Measurements from ENCODE around the gene ERBB3. TPM values are rescaled to one million over a fixed set of nuclear protein-coding genes. Genes with fewer than 3 reads are reported as not detected.

The ERBB3 gene
- total and polyA plus RNA-seq, 2 of the 8 experiments (the other 6 are each of a cell fraction or from before 2014, with no cell fraction given), result 33.9 to 52.4 TPM

DNA sequence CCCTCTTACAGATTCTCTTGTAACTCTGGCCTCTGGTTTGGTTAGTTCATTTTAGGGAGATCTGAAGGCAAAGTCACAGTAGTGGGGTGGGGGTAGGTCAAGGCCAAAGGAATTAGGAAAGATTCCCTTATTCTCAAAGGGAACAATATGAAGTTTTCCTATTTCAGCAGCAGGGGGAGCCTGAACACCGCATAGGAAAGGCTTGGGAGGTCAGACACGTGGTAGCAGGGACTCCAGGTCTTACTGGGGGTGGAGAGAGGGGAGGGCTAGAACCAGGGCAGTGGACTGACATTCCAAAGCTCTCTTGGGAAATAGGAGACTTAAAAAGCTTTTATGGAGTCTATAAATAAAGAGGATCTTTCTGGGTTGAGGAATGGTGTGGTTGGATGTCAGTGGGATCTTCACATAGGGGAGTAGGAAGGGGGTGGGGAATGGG, 39.4 kb downstream of the ERBB3 start:
- H2AFZ ChIP-seq (ENCODE audit: low read length), result no peak overlapping the region
- ChIA-PET CTCF (ENCODE audit: partially characterized antibody) (interaction anchor here (0.6 to 5.3 kb wide), 26 partner anchors 9 to 337 kb away, joined by 3 to 47 read pairs (median 6); partner anchors contain the start of genes ESYT1, MYL6, MYL6B and PA2G4), POLR2A (ENCODE audit: partially characterized antibody) (interaction anchor here (0.8 to 7.1 kb wide), 10 partner anchors 9 to 148 kb away, joined by 3 to 267 read pairs (median 24); partner anchors contain the start of genes ERBB3, ESYT1, PA2G4 and RNF41)
- H3K4me2 ChIP-seq (ENCODE audit: insufficient read depth in 1 of 2, low read depth in 2 of 2, low read length in 2 of 2), result peak overlapping the region; percentile 96 to 99; a peak in 3 of 4 replicates
- H3K27ac ChIP-seq (ENCODE audit: low read depth, low read length), result no peak overlapping the region
- H3K23ac ChIP-seq (ENCODE audit: insufficient read length), result no peak overlapping the region
- H2BK20ac ChIP-seq (ENCODE audit: low read length), result no peak overlapping the region
- FAIRE-seq (no peak), DNase-seq (ENCODE audit: low read depth in 1 of 2, low spot score in 2 of 2) (peak in 1 of 2 experiments; percentile 69)
- 3% methylated on average over 2 of the region's 2 CpGs; no CpG with 5 or more reads in 1 of the 2 experiments for WGBS, 2 experiments (ENCODE audit: extremely low coverage in 1 of 2, insufficient coverage in 1 of 2, insufficient read length in 1 of 2, insufficient replicate concordance in 2 of 2, low coverage in 1 of 2, low lambda C conversion rate in 2 of 2, missing lambda C conversion rate in 1 of 2)
- no peak overlapping the region for H4K5ac ChIP-seq (ENCODE audit: insufficient read length, low read depth, low read length)
- peaks cover 3 to 13% of the 10 kb centered on the region in 2 experiments; a peak in 3 of 4 replicates for H3K79me2 ChIP-seq (ENCODE audit: control insufficient read depth in 1 of 2, insufficient read depth in 2 of 2, low read length in 2 of 2)
- no peak overlapping the region for H2BK15ac ChIP-seq (ENCODE audit: low read length)
- peak overlapping the region; percentile 54 to 85 (median 75); a peak in 5 of 8 replicates for H3K4me3 ChIP-seq (ENCODE audit: extremely low read depth in 1 of 4, insufficient read depth in 2 of 4, low read depth in 3 of 4, low read length in 4 of 4)
- H4K20me1 ChIP-seq (replicated peaks in 1 of 2; ENCODE audit: control insufficient read depth in 1 of 2, insufficient read depth in 2 of 2, low read length in 2 of 2), result peaks cover 0 to 3% of the 10 kb centered on the region in 2 experiments
- peaks cover 0 to 9% (median 5%) of the 10 kb centered on the region in 4 experiments; a peak in 5 of 7 replicates for H3K4me1 ChIP-seq (replicated peaks in 1 of 4; ENCODE audit: control insufficient read depth in 3 of 4, insufficient read depth in 4 of 4, low read length in 3 of 4)
- no peak overlapping the region for H4K91ac ChIP-seq (replicated peaks; ENCODE audit: insufficient read length, low read length)
- H3K36me3 ChIP-seq (ENCODE audit: control insufficient read depth in 2 of 4, insufficient read depth in 4 of 4, low read length in 3 of 4), result peaks cover 0 to 19% (median 7%) of the 10 kb centered on the region in 4 experiments; a peak in 7 of 8 replicates
- H2BK5ac ChIP-seq (ENCODE audit: low read depth, low read length), result no peak overlapping the region; the same call in 1 of the 2 replicates
- no peak overlapping the region for H2AK5ac ChIP-seq (ENCODE audit: low read depth, low read length)
- peaks cover 10% of the 10 kb centered on the region for H3K23me2 ChIP-seq (ENCODE audit: low read depth, low read length)
- H3K14ac ChIP-seq (ENCODE audit: insufficient read length), result no peak overlapping the region
- H2BK120ac ChIP-seq (replicated peaks; ENCODE audit: low read depth, low read length), result no peak overlapping the region
- H3K18ac ChIP-seq (ENCODE audit: extremely low read depth, low read length), result no peak overlapping the region
- H3K56ac ChIP-seq (replicated peaks; ENCODE audit: insufficient read length, low read depth, low read length), result no peak overlapping the region
- no peak overlapping the region for H3K4ac ChIP-seq (replicated peaks; ENCODE audit: insufficient read length, low read depth, low read length)
- H3K9ac ChIP-seq (replicated peaks in 1 of 4; ENCODE audit: extremely low read depth in 1 of 4, low read depth in 3 of 4, low read length in 3 of 4), result no peak overlapping the region
- H3K27me3 ChIP-seq (replicated peaks in 1 of 4; ENCODE audit: control insufficient read depth in 3 of 4, extremely low read depth in 1 of 4, insufficient read depth in 3 of 4, low read length in 3 of 4), result no peaks in the 10 kb centered on the region
- H3K9me3 ChIP-seq (ENCODE audit: insufficient read depth in 2 of 2, low read depth in 1 of 2, low read length in 1 of 2), result no peaks in the 10 kb centered on the region
- H3K79me1 ChIP-seq (ENCODE audit: low read depth, low read length), result no peaks in the 10 kb centered on the region; the same call in 1 of the 2 replicates
- H4K8ac ChIP-seq (ENCODE audit: extremely low read depth, insufficient read depth, low read length), result no peak overlapping the region
- H2BK12ac ChIP-seq (ENCODE audit: low read depth, low read length), result no peak overlapping the region
- TF ChIP-seq, protein P1, sequence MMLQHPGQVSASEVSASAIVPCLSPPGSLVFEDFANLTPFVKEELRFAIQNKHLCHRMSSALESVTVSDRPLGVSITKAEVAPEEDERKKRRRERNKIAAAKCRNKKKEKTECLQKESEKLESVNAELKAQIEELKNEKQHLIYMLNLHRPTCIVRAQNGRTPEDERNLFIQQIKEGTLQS (IDR thresholded peaks at IDR 0.05; ENCODE audit: insufficient read depth, low read depth, low read length), result 0 out of 2 replicates have a peak, but pooled peaks have one; percentile 29
- TF ChIP-seq RBBP5 (IDR thresholded peaks at IDR 0.05; ENCODE audit: borderline replicate concordance, low read depth, low read length), result no peak
- TF ChIP-seq SIRT6 (IDR thresholded peaks at IDR 0.05; ENCODE audit: low read length), result no peak
- peak; percentile 89 to 93 for TF ChIP-seq SIN3A (conservative IDR thresholded peaks at IDR 0.05 in 1 of 2, IDR thresholded peaks at IDR 0.05 in 1 of 2; ENCODE audit: low read depth in 1 of 2, low read length in 2 of 2)
- TF ChIP-seq, protein P2, sequence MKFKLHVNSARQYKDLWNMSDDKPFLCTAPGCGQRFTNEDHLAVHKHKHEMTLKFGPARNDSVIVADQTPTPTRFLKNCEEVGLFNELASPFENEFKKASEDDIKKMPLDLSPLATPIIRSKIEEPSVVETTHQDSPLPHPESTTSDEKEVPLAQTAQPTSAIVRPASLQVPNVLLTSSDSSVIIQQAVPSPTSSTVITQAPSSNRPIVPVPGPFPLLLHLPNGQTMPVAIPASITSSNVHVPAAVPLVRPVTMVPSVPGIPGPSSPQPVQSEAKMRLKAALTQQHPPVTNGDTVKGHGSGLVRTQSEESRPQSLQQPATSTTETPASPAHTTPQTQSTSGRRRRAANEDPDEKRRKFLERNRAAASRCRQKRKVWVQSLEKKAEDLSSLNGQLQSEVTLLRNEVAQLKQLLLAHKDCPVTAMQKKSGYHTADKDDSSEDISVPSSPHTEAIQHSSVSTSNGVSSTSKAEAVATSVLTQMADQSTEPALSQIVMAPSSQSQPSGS (IDR thresholded peaks at IDR 0.05; ENCODE audit: low read length), result no peak
- no peak for TF ChIP-seq SP1 (IDR thresholded peaks at IDR 0.05; ENCODE audit: low read depth, low read length)
- no peak for TF ChIP-seq CREB1 (IDR thresholded peaks at IDR 0.05)
- TF ChIP-seq RAD21 (IDR thresholded peaks at IDR 0.05 in 1 of 2, conservative IDR thresholded peaks at IDR 0.05 in 1 of 2; ENCODE audit: low read depth in 2 of 2, low read length in 2 of 2), result peak; percentile 79 to 87
- TF ChIP-seq CHD1 (IDR thresholded peaks at IDR 0.05; ENCODE audit: low read depth, low read length), result no peak
- TF ChIP-seq SAP30 (IDR thresholded peaks at IDR 0.05; ENCODE audit: insufficient read depth, insufficient replicate concordance, low read length), result no peak

Measured in H1 (cell line).